NCI-H1417 (cell line): ENCODE data around the gene MRPL37.
A peak's percentile ranks its signal among the peaks of the same experiment; 100 is the strongest.

Experiments
- DNase-seq, 3 experiments: peaks; one replicate each; lab custom pipeline; 2025; lab: John Stamatoyannopoulos, UW

Gene MRPL37

DNA sequence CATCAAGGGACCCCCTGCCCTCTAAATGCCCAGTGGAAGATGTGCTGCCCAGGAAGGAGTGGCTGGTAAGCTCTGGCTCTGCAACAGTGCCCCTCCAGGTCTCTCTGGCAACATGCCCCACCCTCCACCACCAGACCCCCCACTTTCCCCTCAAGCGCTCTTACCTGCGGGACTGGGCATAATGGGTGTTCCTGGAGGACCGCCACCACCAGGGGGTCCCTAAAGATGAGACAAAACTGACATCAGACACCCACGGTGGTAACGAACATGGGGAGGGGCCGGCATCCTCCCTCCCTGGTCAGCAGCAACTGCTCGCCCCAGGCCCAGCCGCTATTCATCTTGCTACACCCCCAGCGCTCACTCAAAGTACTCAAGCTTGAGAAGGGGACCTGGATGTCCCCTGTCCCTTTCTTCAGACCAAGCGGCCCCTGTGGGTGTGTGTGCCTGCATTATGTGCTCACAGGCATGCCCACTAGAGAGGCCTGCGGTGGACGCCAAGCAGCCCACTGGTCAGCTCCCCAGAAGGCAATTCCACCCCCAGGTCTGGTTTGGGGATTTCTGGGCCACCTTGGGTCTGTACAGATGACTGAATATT is 40.9 kb downstream of the MRPL37 start:
- DNase-seq, result no peak

DNA sequence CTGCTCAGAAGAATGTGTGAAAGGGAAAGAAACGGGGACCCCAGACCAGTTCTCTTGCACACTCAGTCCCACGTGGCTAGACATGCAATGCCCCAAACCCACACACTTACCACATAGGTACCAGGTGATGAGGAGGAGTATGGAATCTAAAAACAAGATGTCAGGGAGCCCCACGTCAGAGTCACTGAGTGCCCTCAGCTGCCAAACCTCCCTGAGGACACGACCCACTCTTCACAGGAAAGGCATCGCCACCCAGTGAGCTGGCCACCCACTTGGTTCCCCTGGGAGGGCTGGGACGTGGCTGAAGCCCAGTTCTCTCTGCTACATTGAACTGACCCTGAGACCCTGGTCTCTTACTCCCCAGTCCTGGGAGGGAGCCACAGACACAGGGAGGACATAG is 41.4 kb downstream of the MRPL37 start:
- DNase-seq, result no peak

DNA sequence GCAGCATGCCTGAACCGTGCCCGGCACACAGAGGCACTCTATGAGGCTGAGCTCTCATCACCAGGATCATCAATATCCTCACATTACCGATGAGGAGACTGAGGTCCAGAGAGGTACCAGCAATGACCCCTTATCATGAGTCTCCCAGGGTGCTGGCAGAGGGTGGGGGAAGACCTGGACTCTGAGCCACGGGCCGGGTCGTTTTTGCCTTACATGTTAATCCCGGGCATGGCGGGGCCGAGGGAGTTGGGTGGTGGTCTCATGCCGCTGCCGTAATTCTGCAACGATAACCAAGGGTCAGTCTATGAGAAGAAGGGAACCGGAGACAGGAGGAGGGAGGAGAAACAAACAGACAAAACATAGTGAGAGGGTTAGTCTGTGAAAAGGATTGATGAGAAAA is 43.1 kb downstream of the MRPL37 start:
- DNase-seq, result no peak

DNA sequence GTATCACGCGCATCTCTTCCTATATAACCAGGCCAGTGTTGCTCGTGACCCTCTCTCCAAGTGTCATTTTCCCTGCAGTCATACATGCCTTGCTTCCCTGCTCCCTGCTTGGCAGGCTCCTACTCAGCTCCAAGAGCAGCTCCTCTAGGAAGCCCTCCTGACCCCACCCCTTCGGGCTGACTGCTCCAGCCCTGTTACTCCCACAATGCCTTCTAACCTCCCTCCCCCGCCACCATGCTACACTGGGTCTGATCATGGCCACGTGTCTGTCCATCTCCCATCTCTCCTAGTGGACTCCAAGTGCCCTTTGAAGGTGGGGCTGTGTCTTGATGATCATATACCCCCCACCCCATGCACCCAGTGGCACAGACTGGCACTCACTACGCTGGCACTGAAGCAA is 44.7 kb downstream of the MRPL37 start:
- DNase-seq, result no peak

DNA sequence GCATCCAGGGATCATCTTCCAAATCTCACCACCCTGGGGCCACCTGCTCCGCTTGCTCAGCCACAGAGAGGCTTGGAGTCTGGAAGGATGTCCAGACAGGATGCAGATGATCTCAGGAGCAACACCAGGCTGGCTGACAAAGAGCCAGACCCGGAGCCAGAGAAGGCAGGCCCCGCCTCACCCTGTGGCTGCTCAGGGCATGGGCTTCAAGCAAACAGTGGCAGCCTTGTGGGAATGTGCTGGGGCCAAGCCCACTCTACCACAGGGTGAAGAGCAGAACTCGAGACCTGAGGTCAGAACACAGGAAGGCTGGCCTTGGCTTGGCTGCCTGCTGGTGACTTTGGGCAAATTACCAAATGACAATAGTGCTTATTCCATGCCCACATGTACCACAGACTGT is 45.5 kb downstream of the MRPL37 start:
- DNase-seq, result no peak

DNA sequence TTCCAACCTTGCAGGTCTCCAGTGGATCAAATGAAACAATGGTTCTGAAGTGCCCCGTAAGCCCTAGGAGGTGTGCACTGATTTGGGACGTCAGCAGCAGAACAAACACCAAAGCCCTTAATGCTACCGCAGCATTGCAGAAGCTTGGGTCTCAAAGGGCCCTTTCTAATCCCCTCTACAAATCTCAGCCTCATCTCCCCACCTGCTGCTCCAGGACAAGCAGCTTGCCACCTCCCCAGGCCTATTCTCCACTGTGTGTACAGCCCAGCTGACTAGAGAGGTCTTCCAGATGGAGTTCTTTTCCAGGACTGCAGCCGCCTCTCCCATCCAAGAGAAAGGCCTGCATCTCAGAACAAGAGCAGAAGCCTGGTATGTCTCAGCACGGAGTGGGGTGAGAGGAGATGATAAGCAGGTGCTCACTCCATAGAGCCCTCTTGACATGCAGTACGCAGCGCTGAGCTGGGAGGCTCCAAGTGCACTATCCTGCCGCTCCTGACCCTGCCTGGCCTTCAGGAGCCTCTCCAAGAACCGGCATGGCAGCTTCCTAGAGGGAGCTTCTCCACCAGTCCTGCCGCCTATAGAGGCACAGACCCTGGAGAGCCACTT is 46.3 kb downstream of the MRPL37 start:
- no peak for DNase-seq

DNA sequence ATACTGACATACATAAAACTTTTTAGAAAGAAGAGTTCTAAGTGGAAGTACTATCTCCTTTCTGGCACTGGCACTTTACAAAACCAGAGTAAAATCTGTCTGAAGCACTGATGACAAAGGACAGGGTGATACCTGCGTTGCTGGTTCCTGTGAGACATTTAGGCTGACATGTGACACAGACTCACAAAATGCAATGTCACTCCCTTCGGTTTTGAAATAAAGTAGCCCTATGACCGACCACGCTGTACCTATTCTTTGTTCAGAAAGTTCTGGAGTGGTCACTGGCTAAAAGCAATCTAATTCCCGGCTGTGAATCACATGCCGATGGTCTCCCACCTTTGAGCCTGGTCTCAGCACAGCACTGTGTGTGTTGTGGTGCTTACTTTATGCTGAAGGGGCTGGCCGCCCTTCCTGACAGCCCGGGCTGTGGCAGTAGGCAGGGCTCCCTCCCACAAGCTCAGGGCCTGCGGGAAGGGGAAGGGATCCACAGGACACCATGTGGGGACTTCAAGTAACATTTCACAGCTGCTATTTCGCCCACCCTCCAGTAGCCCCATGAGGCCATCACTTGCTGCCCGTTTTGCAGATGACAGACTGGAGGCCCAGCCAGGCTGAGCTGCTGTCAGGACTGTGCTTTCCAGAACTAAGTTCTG is 48.0 kb downstream of the MRPL37 start:
- DNase-seq, result no peak

DNA sequence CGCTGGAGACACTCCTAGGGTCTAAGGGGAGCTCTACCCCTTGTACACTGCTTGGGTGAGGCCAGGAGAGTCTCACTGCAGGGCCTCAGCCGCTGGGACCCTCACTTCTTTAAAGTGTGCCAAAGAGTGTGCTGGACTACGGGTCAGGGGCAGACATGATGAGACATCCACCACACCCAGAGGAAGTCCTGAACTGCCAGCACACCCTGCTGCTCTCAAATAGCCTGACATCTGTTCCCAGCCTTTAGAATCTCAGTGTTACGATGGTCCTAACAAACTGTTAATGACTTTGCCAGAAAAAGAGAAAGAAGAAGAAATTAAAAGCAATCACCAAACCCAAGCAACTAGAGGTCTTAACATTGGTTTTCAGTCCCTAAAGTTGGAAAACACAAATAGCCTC is 49.0 kb downstream of the MRPL37 start:
- DNase-seq, result no peak

DNA sequence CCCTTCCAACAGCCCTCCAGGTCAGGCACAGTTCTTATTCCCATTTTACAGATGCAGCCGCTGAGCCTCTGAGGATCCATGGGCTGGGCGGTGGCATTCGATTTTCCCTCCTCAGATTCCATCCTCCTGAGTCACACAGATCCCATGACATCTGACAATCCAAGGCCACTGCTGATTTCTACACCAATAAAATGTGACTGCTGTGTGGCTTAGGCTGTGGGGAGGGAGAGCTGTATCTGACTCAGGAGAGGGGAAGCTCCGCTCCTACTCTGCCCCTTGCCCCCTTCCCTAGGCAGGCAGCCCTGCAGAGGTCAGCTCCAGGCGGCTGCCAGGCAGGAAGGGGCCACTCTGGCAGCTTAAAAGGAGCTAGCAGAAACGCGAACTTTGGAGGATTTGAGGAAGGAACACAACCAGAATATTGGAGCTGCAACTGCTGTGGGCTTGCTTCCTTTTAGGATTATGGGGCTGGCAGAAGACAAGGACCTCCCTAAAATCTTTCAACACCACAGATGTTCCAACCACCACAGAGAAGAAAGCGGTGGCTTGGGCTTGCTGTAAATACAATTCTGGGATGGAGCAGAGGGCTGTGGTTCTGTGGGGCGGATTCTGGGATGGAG is 50.0 kb downstream of the MRPL37 start:
- DNase-seq, result no peak

DNA sequence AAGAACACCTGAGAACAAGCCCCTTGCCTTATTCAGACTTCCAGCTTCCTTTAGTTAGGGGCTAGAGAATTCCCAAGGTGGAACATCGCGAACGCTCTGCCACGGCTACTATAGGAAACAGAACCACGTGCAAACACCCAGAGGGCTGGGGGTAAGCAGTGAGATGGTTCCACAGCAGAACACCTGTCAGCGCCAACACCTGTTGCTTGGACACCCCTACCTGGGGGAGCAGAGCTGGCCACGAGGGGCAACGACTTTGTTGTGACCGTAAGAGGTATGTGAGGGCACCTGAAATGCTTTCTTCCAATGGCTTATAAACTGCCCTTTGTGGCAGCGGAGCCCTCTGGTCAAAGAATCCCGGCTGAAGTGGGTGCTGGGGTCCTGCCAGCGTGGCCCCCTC is 50.7 kb downstream of the MRPL37 start:
- DNase-seq, result no peak

DNA sequence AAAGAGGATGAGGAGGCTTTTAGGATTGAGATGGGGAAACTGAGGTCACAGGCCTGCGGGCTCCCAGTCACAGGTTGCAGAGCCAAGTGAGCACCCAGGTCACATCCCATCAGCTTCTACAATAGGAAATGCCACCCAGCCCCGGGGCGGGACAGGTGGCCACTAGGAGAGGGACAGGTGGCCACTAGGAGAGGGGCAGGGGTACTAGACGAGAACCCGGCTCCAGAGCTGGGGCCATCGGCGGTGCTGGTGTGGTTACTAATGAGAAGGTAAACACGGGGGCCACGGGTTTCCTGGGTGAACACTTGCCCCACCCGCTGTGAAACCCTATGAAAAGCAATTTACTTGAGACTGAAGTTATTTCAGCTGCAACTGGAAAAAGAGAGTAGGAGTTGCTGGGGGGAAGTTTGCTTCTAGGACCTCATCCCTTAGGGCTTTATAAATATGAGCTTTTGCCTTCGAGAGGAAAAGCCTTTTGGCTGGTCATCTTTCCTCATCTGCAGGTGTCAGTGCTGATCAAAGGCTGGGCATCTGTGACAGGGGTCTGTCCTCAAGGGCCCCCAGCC is 52.5 kb downstream of the MRPL37 start:
- DNase-seq, result peak in 2 of 3 experiments; percentile 12 to 39

DNA sequence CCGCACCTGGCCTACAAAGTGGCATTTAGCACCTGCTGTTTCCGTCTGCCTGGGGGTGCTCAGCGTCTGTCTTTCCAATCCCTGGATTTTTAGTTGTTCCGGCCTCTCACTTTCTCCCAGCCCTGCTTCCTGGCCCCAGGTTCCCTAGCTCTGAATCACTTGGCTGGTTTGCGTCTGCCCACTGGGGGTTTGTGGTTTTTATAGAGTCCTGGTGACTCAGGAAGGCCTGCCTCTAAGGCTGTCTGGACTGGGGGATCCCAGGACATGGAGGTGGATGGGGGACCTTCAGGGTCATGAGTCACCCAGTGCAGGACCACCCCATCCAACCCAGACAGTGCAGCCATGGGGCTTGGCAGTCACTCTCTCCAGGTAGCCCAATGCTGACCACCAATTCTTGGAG is 53.5 kb downstream of the MRPL37 start:
- peak in 2 of 3 experiments; percentile 11 to 23 for DNase-seq

DNA sequence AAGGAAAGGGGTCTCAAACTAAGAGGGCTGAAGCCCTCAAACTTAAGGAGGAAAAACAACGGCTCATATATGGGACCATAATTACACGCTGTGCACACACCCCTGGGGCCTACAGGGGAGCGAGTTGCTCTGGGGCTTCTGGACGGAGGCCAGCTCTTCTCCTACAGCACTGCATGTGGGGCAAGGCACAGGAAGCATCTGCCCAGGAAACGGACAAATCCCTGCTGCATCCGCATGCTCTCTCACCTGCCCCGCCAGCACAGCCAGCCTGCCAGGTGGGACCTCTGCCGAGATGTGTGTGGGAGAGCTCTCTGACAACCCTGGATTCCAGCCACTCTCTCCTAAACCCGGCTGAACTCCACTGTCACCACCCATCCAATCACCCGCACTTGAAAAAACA is 54.1 kb downstream of the MRPL37 start:
- peak in 2 of 3 experiments; percentile 64 to 81 for DNase-seq

DNA sequence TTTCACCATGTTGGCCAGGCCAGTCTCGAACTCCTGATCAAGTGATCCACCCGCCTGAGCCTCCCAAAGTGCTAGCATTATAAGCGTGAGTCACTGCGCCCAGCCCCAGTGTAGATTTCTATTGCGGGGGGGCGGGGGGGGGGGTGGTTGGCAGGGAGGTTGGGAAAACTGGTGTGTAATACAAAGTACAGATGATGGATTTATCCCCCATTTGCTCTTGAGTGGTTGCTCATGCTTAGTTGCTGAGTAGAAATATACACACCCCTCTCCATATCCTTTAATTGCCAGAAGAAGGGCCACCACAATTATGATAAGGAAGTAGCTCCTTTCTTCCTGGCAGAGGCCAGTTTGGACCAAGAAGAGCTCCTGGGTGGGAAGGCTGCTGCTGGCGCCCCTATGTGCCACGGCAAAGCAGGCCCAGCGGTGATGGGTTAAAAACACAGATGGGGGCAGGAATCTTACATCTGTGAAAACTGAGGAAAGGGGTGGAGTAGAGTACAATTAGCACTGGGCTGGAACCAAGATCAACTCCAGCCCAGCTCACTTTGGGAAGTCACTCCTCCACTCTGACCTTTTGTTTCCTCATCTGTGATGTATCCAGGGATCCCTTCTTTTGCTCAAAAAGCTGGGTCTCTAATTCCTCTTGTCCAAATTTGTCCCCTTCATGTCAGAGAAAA is 55.2 kb downstream of the MRPL37 start:
- DNase-seq, result no peak

DNA sequence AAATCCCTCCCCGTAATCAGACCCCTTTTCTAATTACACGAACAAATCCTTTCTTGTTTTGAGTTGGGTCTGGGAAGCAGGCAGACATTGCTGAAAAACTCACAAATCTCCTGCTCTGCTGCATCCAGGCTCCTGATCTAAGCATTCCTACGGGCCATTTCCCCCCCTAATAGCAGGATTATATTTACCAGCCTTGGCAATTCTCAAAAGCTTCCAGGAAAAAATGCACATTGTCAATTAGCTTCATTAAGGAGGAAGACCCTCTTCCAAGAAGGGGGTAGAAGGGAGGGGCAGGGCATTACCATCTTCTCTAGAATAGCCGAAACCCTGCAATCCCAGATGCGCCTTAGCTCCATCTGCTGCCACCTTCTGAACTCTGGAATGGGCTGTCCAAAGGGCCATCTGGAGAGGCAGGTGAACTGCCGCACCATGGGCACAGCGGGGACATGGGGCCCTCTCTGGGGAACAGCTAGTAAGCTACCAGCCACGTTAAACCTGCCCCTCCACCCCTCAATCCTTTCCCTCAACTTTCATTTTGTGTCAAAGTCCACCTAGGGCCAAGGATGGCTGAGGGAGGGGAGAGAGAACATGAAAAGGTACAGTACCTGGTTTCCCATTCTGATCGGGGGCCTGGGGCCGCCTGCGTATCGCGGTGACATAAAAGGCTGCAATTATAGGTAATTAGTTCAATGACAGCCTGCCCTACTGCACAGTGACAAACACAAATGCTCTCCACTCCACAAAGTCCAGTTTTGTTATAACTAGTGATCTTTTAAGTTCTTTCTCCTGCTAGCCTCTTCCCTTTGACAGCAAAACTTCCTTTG is 56.8 kb downstream of the MRPL37 start:
- peak in 2 of 3 experiments; percentile 69 to 84 for DNase-seq

DNA sequence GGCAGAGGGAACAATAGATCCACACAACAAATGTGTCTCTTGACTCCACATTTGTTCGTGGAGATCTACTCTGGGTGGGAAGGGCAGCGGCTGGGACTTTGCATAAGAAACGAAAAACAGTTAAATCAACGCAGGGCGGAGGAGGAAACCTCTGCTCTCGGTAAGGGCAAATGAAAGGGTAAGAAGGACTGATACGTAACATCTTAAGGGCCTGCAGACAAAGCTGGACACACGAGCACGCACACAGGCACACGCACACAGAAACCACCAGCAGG is 57.3 kb downstream of the MRPL37 start:
- DNase-seq, result no peak

DNA sequence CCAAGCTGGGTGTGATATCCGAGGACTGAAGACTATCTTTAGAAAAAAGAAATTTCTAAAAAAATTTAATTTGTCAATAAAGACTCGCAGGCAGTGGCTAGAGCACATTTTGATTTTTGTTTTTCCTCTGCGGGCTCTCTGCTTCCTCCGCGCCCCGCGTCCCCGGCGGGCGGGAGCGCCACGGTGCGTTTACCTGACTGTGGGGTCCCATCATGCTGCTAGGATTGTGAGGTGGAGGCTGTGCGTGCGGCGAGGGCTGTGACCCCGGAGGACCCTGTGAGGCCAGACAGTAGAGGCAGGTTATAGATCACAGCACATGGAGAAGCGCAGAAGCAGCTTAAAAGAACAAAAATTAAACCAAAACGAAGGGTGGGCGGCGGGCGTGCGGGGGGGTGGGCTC is 57.9 kb downstream of the MRPL37 start:
- DNase-seq, result no peak

DNA sequence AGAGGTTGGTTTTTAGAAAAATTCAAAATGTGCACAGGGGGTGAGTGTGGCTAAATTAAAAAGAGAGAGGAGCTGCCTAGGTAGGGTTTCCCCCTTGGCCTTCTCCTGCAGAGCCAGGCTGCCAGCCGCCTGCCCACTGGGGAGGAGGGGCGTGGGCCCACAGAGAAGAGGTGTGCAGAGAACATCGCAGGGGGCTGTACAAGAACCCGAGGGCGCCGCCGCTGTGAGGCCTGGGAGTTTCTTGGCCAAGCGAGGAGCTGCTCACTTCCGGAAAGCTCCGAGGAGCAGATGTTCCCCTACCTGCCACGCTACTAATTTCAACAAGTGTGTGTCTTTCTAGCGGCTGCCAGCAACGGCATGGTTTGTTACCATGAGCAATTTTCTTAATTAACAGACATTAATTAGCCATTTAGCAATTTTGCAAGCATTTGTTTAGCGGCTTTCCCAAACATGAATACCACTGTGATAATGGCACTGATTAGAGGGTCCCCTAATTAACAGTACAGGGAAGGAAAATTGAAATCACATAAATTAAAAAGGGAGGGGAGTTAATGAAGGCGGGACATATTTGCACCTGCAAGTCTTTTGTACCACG is 59.7 kb downstream of the MRPL37 start:
- peak in 2 of 3 experiments; percentile 60 to 84 for DNase-seq

DNA sequence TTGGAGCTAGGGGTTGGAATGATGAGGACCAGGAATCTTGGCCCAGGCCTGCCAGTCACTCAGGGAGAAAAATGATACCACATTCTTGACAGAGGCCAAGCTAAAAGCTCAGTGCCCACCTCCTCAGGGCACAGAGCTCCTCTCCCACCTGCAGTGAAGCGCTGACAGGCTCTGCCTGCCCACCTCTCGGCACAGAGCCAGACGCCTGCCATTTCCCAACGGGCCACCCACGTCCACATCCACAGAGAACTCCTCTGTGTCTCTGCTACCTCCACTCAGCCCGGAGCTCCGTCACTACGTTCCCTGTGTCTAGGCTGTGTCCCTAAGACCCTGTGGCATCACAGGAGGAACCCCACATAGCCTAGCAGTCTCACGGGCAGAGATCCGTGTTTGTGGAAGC is 60.8 kb downstream of the MRPL37 start:
- DNase-seq, result peak in 1 of 3 experiments; percentile 26

DNA sequence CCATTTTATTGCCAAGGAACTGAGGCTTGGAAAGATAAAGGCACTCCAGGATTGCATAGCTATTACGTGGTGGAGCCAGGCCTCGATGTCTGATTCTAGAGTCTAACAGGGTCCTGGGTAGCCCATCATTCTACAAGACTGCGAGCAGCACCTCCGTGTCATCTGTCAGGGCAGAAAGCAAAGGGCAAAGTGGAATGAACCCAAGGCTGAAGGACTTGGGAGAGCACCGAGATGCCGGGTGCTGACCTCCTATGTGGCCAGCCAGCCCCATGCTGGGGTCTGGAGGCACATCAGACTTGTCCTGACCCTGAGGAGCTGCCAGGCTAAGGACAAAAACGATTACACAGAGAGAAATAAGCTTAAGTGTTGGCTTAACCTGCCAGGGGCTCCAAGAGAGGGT is 62.3 kb downstream of the MRPL37 start:
- DNase-seq, result no peak

DNA sequence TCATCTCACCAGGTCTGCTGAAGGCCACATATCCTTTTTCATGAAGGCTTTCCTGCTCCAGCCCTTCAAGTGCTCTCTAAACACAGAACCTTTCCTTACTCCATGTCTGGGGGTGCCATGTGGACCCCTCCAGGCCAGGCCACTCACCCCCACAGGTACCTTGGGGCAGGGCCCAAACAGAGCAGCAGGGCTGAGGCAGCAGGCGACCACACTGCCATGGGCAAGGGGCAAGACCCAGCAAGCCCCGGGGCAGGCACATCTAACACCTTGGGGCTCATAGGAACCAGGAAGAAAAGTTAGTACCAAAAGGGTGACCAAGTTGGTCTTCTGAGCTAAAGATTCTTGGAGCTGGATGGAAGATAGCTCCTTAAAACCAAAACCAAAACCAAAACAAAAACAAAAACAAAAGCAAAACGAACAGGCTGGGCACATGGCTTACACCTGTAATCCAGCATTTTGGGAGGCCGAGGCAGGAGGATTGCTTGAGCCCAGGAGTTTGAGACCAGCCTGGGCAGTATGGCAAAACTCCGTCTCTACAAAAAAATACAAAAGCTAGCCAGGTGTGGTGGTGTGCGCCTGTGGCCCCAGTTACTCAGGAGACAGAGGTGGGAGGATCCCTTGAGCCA is 63.7 kb downstream of the MRPL37 start:
- DNase-seq, result no peak
